ENCODE measurements around the gene GAS5.

Gene GAS5

DNA sequence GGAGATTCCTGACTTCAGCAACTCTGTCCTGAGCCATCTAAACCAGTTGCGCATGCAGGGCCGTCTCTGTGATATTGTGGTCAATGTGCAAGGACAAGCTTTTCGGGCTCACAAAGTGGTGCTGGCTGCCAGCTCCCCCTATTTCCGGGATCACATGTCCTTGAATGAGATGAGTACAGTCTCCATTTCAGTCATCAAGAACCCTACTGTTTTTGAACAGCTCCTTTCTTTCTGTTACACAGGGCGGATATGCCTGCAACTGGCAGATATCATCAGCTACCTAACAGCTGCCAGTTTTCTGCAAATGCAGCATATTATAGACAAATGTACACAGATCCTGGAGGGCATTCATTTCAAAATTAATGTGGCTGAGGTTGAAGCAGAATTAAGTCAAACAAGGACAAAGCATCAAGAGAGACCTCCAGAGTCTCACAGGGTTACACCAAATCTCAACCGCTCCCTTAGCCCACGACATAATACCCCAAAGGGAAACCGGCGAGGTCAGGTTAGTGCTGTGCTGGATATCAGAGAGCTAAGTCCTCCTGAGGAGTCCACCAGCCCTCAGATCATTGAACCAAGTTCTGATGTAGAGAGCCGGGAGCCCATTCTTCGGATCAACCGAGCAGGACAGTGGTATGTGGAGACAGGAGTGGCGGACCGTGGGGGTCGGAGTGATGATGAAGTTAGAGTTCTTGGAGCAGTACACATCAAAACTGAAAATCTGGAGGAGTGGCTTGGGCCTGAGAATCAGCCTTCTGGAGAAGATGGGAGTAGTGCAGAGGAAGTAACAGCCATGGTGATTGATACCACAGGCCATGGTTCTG lies 2.7 kb upstream of the GAS5 start:
- Histone ChIP-seq H3K4me1 (ENCODE audit: control insufficient read depth in 1 of 2, insufficient read depth in 1 of 2, low read depth in 1 of 2, low read length in 1 of 2) (peaks cover 42 to 60% of the 10 kb centered on the region in 2 experiments), H3K27me3 (no peaks in the 10 kb centered on the region)

DNA sequence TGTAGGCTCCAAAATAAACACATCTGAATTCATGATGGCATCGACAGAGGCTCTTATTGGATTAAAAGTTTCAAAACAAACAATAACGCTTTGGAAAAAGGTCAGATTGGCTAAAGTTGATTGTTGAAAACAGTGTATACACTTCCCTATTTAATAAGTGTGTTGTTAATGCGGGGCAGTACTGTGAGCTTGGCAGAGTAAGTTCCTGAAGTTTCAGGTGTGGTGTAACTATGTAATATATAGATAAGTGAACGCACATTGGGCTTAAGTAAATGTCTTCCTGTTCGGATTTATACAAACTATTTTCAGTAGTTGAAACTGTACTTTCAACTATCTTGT lies 1.2 kb upstream of the GAS5 start:
- Histone ChIP-seq H3K36me3 (peaks cover 23% of the 10 kb centered on the region), H3K9me3 (no peaks in the 10 kb centered on the region), H3K27ac (peak overlapping the region; percentile 95), H3K27me3 (no peaks in the 10 kb centered on the region), H3K4me1 (ENCODE audit: control insufficient read depth in 1 of 2, insufficient read depth in 1 of 2, low read depth in 1 of 2, low read length in 1 of 2) (peaks cover 42 to 66% of the 10 kb centered on the region in 2 experiments), H3K4me3 (ENCODE audit: low read depth in 1 of 2, low read length in 1 of 2) (peak overlapping the region; percentile 76 to 89)
- TF ChIP-seq, protein P1, sequence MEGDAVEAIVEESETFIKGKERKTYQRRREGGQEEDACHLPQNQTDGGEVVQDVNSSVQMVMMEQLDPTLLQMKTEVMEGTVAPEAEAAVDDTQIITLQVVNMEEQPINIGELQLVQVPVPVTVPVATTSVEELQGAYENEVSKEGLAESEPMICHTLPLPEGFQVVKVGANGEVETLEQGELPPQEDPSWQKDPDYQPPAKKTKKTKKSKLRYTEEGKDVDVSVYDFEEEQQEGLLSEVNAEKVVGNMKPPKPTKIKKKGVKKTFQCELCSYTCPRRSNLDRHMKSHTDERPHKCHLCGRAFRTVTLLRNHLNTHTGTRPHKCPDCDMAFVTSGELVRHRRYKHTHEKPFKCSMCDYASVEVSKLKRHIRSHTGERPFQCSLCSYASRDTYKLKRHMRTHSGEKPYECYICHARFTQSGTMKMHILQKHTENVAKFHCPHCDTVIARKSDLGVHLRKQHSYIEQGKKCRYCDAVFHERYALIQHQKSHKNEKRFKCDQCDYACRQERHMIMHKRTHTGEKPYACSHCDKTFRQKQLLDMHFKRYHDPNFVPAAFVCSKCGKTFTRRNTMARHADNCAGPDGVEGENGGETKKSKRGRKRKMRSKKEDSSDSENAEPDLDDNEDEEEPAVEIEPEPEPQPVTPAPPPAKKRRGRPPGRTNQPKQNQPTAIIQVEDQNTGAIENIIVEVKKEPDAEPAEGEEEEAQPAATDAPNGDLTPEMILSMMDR (IDR thresholded peaks at IDR 0.05): no peak

More for the DNA sequence above, 2.7 kb upstream of the GAS5 start:
- peak overlapping the region; percentile 95 for H3K27ac ChIP-seq
- H3K4me3 ChIP-seq (ENCODE audit: low read depth in 1 of 2, low read length in 1 of 2): no peak overlapping the region
- TF ChIP-seq, protein P1 (IDR thresholded peaks at IDR 0.05): no peak
- H3K36me3 ChIP-seq: peaks cover 17% of the 10 kb centered on the region
- no peaks in the 10 kb centered on the region for H3K9me3 ChIP-seq

DNA sequence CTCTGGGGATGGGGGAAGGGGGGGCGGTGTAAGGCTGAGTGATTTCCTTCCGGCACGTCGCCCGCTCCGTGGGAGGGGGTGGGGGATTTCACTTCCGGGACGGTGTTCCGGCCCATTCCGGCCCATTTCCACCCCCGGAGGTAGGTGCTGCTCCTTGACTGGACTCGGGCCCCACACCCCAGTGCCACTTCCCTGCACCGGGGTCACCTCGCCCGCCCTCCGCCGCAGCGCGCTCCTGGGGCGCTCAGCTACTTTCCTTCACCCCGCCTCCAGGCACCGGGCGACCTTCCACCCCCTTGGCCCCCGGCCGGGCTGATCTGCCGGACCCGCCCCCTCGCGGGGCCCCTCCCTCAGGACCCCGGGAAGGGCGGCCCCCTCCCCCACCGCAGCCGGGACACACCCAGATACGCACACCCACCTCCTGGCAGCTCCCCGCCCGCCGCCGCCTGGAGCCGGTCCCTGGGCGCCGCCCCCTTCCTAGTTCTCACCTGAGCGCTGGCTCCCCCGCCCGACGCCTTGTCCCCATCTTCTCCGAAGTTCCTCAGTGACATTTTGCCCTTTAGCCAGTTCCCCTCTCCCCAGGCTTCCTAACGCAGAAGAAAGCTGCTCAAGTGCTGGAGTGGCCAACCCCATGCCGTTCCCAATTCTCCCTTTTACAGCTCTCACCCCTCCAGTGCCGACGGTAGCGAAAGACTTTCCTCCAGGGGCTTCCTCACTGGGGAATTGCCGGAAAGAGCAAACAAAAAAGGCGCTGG lies 654 bp upstream of the GAS5 start, which contains the start of gene ZBTB37:
ZBTB37 (plus strand) TSS at position 115 of the 755 bp plus-strand sequence. CDS start 1,846 bp downstream, outside the sequence.
- Histone ChIP-seq H3K27ac (peak within 1 kb of the TSS; percentile 95), H3K36me3 (peaks cover 28% of the 10 kb centered on the region), H3K27me3 (no peaks in the 10 kb centered on the region), H3K4me3 (ENCODE audit: low read depth in 1 of 2, low read length in 1 of 2) (peak within 1 kb of the TSS; percentile 76 to 89), H3K9me3 (no peaks in the 10 kb centered on the region), H3K4me1 (ENCODE audit: control insufficient read depth in 1 of 2, insufficient read depth in 1 of 2, low read depth in 1 of 2, low read length in 1 of 2) (peaks cover 42 to 66% of the 10 kb centered on the region in 2 experiments)
- TF ChIP-seq, protein P1 (IDR thresholded peaks at IDR 0.05): peak; percentile 32

DNA sequence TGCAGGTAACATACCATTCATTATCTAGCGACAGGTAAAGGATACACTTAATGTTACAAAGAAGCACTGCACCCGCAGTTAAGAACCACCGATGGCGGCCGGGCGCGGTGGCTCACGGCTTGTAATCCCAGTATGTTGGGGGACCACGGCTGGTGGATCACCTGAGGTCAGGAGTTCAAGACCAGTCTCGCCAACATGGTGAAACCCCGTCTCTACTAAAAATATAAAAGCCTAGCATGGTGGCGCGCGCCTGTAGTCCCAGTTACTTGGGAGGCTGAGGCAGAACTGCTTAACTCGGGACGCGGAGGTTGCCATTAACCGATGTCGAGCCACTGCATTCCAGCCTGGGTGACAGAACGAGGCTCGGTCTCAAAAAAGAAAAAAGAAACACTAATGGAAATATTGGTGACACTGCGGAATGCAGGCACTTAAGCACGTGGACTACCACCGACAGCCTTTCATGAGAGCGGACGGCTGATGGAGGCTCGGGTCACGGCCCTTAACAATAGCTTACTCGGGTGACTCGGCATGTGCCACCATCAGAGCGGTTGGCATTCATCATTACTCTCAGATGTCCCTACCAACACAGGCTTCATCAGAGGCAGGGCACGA lies 542 bp downstream of the GAS5 start:
- H3K27me3 ChIP-seq: no peaks in the 10 kb centered on the region
- H3K4me3 ChIP-seq (ENCODE audit: low read depth in 1 of 2, low read length in 1 of 2): peak overlapping the region; percentile 76 to 89
- peak overlapping the region; percentile 95 for H3K27ac ChIP-seq
- H3K4me1 ChIP-seq (ENCODE audit: control insufficient read depth in 1 of 2, insufficient read depth in 1 of 2, low read depth in 1 of 2, low read length in 1 of 2): peaks cover 42 to 66% of the 10 kb centered on the region in 2 experiments
- TF ChIP-seq, protein P1 (IDR thresholded peaks at IDR 0.05): no peak
- H3K9me3 ChIP-seq: no peaks in the 10 kb centered on the region
- peaks cover 40% of the 10 kb centered on the region for H3K36me3 ChIP-seq

DNA sequence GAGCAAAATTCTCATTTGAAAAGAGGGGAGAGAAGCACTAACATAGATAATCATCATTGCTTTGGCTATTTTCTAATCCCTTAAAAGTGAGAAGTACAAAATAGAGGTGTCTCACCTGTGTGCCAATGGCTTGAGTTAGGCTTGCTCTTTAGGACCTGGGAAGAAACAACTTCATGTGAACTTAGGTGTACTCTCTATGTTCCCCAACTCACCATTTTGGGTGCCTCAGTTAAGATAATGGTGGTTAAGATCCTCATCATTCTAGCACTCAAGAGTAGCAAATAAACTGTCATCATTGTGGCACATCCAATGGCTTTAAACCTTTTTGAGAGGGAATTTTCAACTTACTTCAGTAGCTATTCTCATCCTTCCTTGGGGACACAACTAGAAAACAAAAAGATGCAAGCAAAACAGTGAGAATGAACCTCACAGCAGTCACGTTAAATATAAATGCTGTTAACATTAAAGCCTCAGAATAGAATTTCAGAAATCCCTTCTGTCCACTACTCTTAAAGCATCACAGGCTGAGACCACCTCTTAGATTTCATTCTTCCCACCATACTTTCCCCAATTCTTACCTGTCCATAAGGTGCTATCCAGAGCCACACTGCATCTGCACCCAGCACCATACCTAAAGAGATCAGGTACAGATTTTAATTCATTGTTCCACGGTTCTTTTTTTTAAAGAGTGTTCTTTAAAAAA lies 1.2 kb downstream of the GAS5 start:
- TF ChIP-seq, protein P1 (IDR thresholded peaks at IDR 0.05): no peak
- no peaks in the 10 kb centered on the region for H3K27me3 ChIP-seq
- peak overlapping the region; percentile 95 for H3K27ac ChIP-seq
- H3K9me3 ChIP-seq: no peaks in the 10 kb centered on the region
- peaks cover 43% of the 10 kb centered on the region for H3K36me3 ChIP-seq
- peaks cover 42 to 62% of the 10 kb centered on the region in 2 experiments for H3K4me1 ChIP-seq (ENCODE audit: control insufficient read depth in 1 of 2, insufficient read depth in 1 of 2, low read depth in 1 of 2, low read length in 1 of 2)
- H3K4me3 ChIP-seq (ENCODE audit: low read depth in 1 of 2, low read length in 1 of 2): peak overlapping the region; percentile 76 to 89
